Mammary epithelial cell (primary cell): ENCODE data around the gene STXBP5L.
"Not testable (repeated sequence)": the region's sequence is repeated elsewhere in the genome, so short reads cannot be mapped to it uniquely, and the experiment has no call there.

ENCODE experiments used
- CTCF ChIP-seq, 2 donors: IDR thresholded peaks in 1 of 2; conservative IDR thresholded peaks in 1 of 2; 2 replicates each; pipeline ENCODE4 v1.5.1; 2011 to 2012; ENCODE audit warnings: inconsistent platforms in 2 of 2, low read length in 2 of 2, mild to moderate bottlenecking in 2 of 2, control low read depth in 1 of 2, low read depth in 1 of 2; ENCODE audit not compliant: insufficient read depth in 1 of 2; ENCODE audit errors: extremely low read depth in 1 of 2
- EZH2 ChIP-seq: IDR thresholded peaks from 2 replicates; pipeline ENCODE4 v1.6.1; 2012; ENCODE audit warnings: low read length, inconsistent platforms, borderline replicate concordance

GRCh38 chr3:121078378-121079101 lies 170.5 kb downstream of the STXBP5L start:
- not testable (repeated sequence) for TF ChIP-seq CTCF (conservative IDR thresholded peaks at IDR 0.05 in 1 of 2, IDR thresholded peaks at IDR 0.05 in 1 of 2; ENCODE audit: extremely low read depth in 1 of 2, insufficient read depth in 1 of 2, low read depth in 1 of 2, low read length in 2 of 2); EZH2
